GM08714 (cell line): Measurements from ENCODE around the gene USP43.

Experiments used
- H3K4me3 ChIP-seq: fragments of 200-500 bp; sonication (Bioruptor generic); 2 replicates; pipeline ENCODE4 v1.5.1; 2014; ENCODE audit warnings: mild to moderate bottlenecking, low read length, inconsistent platforms
- ZNF274 ChIP-seq: IDR thresholded peaks from 2 replicates; pipeline ENCODE4 v1.6.1; 2012; ENCODE audit warnings: mild to moderate bottlenecking, low read depth, low read length

Gene USP43

DNA sequence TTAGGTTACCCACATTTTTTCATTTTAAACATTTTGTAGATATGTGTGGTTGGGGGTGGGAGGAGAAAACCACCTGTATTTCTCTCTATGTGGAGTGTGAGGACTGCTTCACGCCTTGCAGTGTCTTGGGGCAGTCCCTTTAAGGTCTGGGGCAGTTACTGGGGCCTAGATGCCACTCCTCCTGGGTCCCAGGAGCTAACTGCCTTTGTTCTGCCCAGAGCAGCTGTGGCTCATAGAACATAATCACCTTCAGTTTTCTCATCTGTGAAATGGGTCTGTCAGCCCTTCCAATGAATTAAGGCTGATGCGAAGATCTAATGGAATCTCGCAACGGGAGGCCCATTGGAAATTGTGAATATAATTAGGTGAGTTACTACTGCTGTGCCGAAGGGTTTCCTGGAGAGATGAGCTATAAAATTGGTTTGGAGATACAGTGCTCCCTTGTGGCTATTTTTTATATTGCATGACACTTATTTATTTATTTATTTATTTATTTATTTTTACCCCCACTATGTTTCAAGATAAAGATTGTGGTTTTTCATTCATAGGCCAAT is 123.1 kb downstream of the USP43 start:
- no peak for TF ChIP-seq ZNF274
- H3K4me3 ChIP-seq, result no peak overlapping the region

DNA sequence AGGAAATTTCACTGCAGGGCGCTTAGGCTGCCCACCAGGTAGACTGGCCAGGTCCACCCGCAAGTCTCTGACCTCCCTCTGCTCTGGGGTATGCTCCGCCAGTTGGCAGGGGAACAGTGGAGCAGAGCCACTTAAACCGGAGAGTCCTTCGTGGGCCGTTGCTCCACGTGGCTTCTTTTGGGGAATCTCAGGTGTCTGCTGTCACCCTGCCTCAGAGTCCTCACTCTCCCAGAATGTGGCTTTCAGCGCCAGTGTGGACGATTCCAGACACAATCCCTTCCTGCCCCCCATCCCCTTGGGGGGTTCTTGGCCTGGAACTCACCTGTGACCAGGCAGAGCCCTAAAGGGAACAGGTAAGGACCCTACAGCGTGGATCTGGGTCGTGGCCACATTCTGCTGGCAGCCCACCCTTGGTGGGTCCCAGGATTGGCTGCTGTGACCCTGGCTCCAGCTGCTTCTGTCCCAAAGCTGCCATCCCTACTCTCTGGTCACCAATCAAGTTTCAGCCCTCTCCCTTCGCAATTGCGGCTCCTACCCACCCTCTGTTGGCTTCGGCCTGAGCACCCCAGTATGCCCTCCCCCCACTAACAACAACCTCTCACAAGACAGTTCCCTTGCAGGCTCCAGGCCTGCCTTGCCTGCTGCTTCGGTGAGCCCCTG is 123.8 kb downstream of the USP43 start:
- no peak for TF ChIP-seq ZNF274
- no peak overlapping the region for H3K4me3 ChIP-seq

DNA sequence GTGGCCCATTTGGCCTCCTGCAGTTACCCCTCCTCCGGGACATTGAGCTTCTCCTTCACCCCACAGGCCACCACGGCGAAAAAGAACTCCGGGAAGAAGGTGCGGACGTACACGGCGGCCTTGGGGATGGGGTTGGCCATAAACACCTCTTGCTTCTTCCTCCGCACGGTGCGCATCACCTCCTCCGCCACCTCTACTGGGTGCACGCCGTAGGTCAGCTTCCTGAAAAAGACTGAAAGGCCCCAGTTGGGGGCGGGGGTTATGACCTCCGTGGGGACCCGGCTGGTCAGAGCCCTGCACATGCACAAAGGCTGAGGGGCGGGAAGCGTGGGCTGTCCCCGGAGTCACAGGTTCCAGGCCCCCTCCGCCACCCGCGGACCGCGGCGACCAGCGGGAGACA is 126.1 kb downstream of the USP43 start:
- no peak overlapping the region for H3K4me3 ChIP-seq

GRCh38 chr17:9772658-9773057 is 127.3 kb downstream of the USP43 start:
- TF ChIP-seq ZNF274, result no peak

More for the DNA sequence above, 126.1 kb downstream of the USP43 start:
- no peak for TF ChIP-seq ZNF274

DNA sequence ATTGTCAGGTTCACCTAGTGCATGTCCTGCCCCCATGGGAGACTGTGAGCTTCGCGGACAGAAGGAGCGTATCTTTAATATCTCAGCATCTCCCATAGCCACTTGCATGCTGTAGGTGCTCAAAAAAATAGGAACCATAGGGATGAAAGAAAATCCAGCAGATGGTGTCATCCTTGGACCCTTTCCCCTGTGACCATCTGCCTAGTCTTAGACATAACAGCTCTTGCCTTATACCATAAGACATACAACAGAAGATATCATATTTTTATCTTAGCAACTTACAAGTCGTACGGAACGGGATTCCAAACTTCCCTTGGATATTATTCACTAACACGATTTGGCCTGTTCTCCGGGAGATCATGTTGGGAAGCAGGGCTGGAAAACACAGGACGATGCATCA is 131.6 kb downstream of the USP43 start:
- H3K4me3 ChIP-seq, result no peak overlapping the region
- TF ChIP-seq ZNF274, result no peak

More at GRCh38 chr17:9772658-9773057, 127.3 kb downstream of the USP43 start:
- H3K4me3 ChIP-seq, result no peak overlapping the region
